SK-N-SH treated with all-trans-retinoic acid at 6 μM for 48 hours (cell line): ENCODE measurements around the gene METTL22.

Experiments used
- ATAC-seq: fragments of 200-7000 bp; cut with Tn5 transposase; 3 replicates; pipeline ENCODE4 v1.9.1; 2020; ENCODE audit warnings: mild to moderate bottlenecking, moderate library complexity
- ARNTL ChIP-seq: fragments of 450-650 bp; formaldehyde crosslinking; IDR thresholded peaks from 2 replicates; pipeline ENCODE4 v1.5.0; 2020; ENCODE audit warnings: low read depth, mild to moderate bottlenecking, moderate library complexity, borderline replicate concordance
- BACH2 ChIP-seq: fragments of 250-450 bp; sonication (Bioruptor Pico); IDR thresholded peaks from 2 replicates; pipeline ENCODE4 v1.9.0; 2021; ENCODE audit warnings: mild to moderate bottlenecking, borderline replicate concordance
- CSDC2 ChIP-seq: fragments of 250-450 bp; sonication (Bioruptor Pico); IDR thresholded peaks from 2 replicates; pipeline ENCODE4 v1.5.0; 2020; ENCODE audit warnings: mild to moderate bottlenecking, moderate library complexity
- ESRRG ChIP-seq: fragments of 250-450 bp; sonication (Bioruptor Pico); IDR thresholded peaks from 2 replicates; pipeline ENCODE4 v1.6.1; 2021; ENCODE audit warnings: mild to moderate bottlenecking
- ISL1 ChIP-seq: fragments of 250-450 bp; sonication (Bioruptor Pico); IDR thresholded peaks from 2 replicates; pipeline ENCODE4 v2.1.2; 2022; ENCODE audit warnings: mild to moderate bottlenecking, moderate library complexity
- OSR1 ChIP-seq: fragments of 250-450 bp; sonication (Bioruptor Pico); IDR thresholded peaks from 2 replicates; pipeline ENCODE4 v1.8.0; 2022; ENCODE audit warnings: moderate library complexity, mild to moderate bottlenecking, inconsistent platforms
- POU6F1 ChIP-seq: fragments of 250-450 bp; sonication (Bioruptor Pico); IDR thresholded peaks from 2 replicates; pipeline ENCODE4 v1.8.0; 2021; ENCODE audit warnings: low read depth, mild to moderate bottlenecking, moderate library complexity, borderline replicate concordance
- PPARA ChIP-seq: fragments of 250-450 bp; sonication (Bioruptor Pico); IDR thresholded peaks from 2 replicates; pipeline ENCODE4 v1.5.0; 2020; ENCODE audit warnings: mild to moderate bottlenecking, borderline replicate concordance
- RARB ChIP-seq: fragments of 250-450 bp; sonication (Bioruptor Pico); IDR thresholded peaks from 2 replicates; pipeline ENCODE4 v1.8.0; 2021; ENCODE audit warnings: mild to moderate bottlenecking, moderate library complexity
- SNAI2 ChIP-seq: fragments of 250-450 bp; sonication (Bioruptor Pico); IDR thresholded peaks from 2 replicates; pipeline ENCODE4 v1.5.0; 2020; ENCODE audit warnings: mild to moderate bottlenecking, moderate library complexity
- TCF4 ChIP-seq: fragments of 250-450 bp; sonication (Bioruptor Pico); IDR thresholded peaks from 2 replicates; pipeline ENCODE4 v1.8.0; 2021; ENCODE audit warnings: mild to moderate bottlenecking, moderate library complexity, borderline replicate concordance
- TOX ChIP-seq: fragments of 250-450 bp; sonication (Bioruptor Pico); IDR thresholded peaks from 2 replicates; pipeline ENCODE4 v1.8.0; 2021; ENCODE audit warnings: mild to moderate bottlenecking, moderate library complexity, borderline replicate concordance
- ZC3H10 ChIP-seq: fragments of 250-450 bp; sonication (Bioruptor Pico); IDR thresholded peaks from 2 replicates; pipeline ENCODE4 v1.5.1; 2021; ENCODE audit warnings: mild to moderate bottlenecking, moderate library complexity
- ZFP3 ChIP-seq: fragments of 250-450 bp; sonication (Bioruptor Pico); IDR thresholded peaks from 2 replicates; pipeline ENCODE4 v1.5.0; 2020; ENCODE audit warnings: mild to moderate bottlenecking, moderate library complexity
- ZFP30 ChIP-seq: fragments of 450-650 bp; formaldehyde crosslinking; IDR thresholded peaks from 2 replicates; pipeline ENCODE4 v1.5.0; 2022; ENCODE audit warnings: mild to moderate bottlenecking, moderate library complexity
- ZNF565 ChIP-seq: fragments of 450-650 bp; formaldehyde crosslinking; conservative IDR thresholded peaks from 2 replicates; pipeline ENCODE4 v1.5.0; 2020; ENCODE audit warnings: low read depth, mild to moderate bottlenecking, moderate library complexity
- ZNF70 ChIP-seq: fragments of 450-650 bp; formaldehyde crosslinking; IDR thresholded peaks from 2 replicates; pipeline ENCODE4 v1.5.0; 2020; ENCODE audit warnings: mild to moderate bottlenecking, moderate library complexity
- ZNF8 ChIP-seq: fragments of 450-650 bp; formaldehyde crosslinking; IDR thresholded peaks from 2 replicates; pipeline ENCODE4 v1.5.0; 2020; ENCODE audit warnings: mild to moderate bottlenecking, moderate library complexity
- TF ChIP-seq, protein P1 (sequence below): fragments of 250-450 bp; sonication (Bioruptor Pico); IDR thresholded peaks from 2 replicates; pipeline ENCODE4 v1.5.0; 2020; ENCODE audit warnings: mild to moderate bottlenecking, moderate library complexity
- TF ChIP-seq, protein P2 (sequence below): fragments of 250-450 bp; sonication (Bioruptor Pico); IDR thresholded peaks from 2 replicates; pipeline ENCODE4 v1.8.0; 2020; ENCODE audit warnings: mild to moderate bottlenecking, moderate library complexity, borderline replicate concordance
- TF ChIP-seq, protein P3 (sequence below): fragments of 250-450 bp; sonication (Bioruptor Pico); IDR thresholded peaks from 2 replicates; pipeline ENCODE4 v1.5.1; 2020; ENCODE audit warnings: low read depth, mild to moderate bottlenecking, moderate library complexity

METTL22 gene

GRCh38 chr16:8621572-8622314 is at the start of gene METTL22:
METTL22 (plus strand) TSS chr16:8621698; CDS start chr16:8625666, 3,968 bp downstream.
- peak; percentile 98 for ATAC-seq
- TF ChIP-seq ZNF565 (CRISPR knock-in tag) (no peak), ISL1 (CRISPR knock-in tag) (no peak), TOX (CRISPR knock-in tag) (no peak), ZNF70 (no peak)

DNA sequence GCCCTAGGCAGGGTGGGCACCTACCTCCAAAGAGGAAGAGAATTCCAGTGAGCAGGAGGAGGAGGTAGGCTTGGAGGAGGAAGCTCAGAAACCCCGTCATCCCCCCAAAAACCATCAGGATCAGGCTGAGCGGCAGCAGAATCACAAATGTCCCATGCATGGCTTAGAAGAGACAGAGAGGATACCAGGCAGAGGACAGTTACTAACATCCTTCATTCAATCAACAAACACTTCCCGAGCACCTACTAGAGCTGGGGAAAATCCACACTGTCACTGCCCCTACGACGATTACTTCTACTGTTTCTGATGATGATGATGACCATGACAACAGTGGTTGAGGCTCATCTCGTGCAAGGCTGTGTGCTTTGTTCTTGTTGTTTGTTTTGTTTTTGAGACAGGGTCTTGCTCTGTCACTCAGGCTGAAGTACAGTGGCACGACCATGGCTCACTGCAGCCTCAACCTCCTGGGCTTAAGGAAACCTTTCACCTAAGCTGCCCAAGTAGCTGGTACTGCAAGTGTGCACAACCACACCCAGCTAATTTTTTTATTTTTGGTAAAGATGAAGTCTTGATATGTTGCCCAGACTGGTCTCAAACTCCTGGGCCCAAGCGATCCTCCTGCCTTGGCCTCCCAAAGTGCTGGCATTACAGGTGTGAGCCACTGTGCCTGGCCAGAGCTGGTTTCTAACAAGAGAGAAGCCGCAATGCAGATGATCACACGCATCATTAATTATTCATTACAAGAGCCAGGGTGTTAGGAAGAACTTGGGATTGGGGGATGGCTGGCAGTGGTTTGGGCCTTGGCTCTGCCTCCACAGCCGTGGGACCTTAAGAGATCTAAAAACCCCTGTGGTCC is 49.2 kb upstream of the METTL22 start:
- TF ChIP-seq ZFP3 (CRISPR knock-in tag) (no peak), ESRRG (no peak), RARB (CRISPR knock-in tag) (no peak), ISL1 (CRISPR knock-in tag) (no peak), TOX (CRISPR knock-in tag) (no peak), ZC3H10 (CRISPR knock-in tag) (no peak), POU6F1 (CRISPR knock-in tag) (no peak), CSDC2 (CRISPR knock-in tag) (no peak), ARNTL (CRISPR knock-in tag) (no peak), OSR1 (CRISPR knock-in tag) (no peak), BACH2 (CRISPR knock-in tag) (no peak), ZNF70 (no peak), TCF4 (CRISPR knock-in tag) (no peak), ZNF8 (CRISPR knock-in tag) (no peak), SNAI2 (CRISPR knock-in tag) (no peak), ZFP30 (CRISPR knock-in tag) (no peak), PPARA (CRISPR knock-in tag) (no peak)
- TF ChIP-seq, protein P1, sequence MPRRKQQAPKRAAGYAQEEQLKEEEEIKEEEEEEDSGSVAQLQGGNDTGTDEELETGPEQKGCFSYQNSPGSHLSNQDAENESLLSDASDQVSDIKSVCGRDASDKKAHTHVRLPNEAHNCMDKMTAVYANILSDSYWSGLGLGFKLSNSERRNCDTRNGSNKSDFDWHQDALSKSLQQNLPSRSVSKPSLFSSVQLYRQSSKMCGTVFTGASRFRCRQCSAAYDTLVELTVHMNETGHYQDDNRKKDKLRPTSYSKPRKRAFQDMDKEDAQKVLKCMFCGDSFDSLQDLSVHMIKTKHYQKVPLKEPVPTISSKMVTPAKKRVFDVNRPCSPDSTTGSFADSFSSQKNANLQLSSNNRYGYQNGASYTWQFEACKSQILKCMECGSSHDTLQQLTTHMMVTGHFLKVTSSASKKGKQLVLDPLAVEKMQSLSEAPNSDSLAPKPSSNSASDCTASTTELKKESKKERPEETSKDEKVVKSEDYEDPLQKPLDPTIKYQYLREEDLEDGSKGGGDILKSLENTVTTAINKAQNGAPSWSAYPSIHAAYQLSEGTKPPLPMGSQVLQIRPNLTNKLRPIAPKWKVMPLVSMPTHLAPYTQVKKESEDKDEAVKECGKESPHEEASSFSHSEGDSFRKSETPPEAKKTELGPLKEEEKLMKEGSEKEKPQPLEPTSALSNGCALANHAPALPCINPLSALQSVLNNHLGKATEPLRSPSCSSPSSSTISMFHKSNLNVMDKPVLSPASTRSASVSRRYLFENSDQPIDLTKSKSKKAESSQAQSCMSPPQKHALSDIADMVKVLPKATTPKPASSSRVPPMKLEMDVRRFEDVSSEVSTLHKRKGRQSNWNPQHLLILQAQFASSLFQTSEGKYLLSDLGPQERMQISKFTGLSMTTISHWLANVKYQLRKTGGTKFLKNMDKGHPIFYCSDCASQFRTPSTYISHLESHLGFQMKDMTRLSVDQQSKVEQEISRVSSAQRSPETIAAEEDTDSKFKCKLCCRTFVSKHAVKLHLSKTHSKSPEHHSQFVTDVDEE (CRISPR knock-in tag): no peak
- TF ChIP-seq, protein P2, sequence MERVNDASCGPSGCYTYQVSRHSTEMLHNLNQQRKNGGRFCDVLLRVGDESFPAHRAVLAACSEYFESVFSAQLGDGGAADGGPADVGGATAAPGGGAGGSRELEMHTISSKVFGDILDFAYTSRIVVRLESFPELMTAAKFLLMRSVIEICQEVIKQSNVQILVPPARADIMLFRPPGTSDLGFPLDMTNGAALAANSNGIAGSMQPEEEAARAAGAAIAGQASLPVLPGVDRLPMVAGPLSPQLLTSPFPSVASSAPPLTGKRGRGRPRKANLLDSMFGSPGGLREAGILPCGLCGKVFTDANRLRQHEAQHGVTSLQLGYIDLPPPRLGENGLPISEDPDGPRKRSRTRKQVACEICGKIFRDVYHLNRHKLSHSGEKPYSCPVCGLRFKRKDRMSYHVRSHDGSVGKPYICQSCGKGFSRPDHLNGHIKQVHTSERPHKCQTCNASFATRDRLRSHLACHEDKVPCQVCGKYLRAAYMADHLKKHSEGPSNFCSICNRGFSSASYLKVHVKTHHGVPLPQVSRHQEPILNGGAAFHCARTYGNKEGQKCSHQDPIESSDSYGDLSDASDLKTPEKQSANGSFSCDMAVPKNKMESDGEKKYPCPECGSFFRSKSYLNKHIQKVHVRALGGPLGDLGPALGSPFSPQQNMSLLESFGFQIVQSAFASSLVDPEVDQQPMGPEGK (CRISPR knock-in tag): no peak
- TF ChIP-seq, protein P3, sequence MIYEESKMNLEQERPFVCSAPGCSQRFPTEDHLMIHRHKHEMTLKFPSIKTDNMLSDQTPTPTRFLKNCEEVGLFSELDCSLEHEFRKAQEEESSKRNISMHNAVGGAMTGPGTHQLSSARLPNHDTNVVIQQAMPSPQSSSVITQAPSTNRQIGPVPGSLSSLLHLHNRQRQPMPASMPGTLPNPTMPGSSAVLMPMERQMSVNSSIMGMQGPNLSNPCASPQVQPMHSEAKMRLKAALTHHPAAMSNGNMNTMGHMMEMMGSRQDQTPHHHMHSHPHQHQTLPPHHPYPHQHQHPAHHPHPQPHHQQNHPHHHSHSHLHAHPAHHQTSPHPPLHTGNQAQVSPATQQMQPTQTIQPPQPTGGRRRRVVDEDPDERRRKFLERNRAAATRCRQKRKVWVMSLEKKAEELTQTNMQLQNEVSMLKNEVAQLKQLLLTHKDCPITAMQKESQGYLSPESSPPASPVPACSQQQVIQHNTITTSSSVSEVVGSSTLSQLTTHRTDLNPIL (CRISPR knock-in tag): no peak
- no peak for ATAC-seq
